Measurements from ENCODE around the gene CAD. TPM values are rescaled to one million over a fixed set of nuclear protein-coding genes. Genes with fewer than 3 reads are reported as not detected.
A peak's percentile ranks its signal among the peaks of the same experiment; 100 is the strongest.

CAD gene
- total and polyA plus RNA-seq, 5 experiments from 2014 or later: 18.0 to 59.7 (median 31.9) TPM

- H3K4me1 Mint-ChIP-seq: peaks cover 0 to 4% (median 2%) of the 10 kb centered on the region in 4 donors
- DNase-seq (no peak), ATAC-seq (no peak)
- no peaks in the 10 kb centered on the region for H3K36me3 Mint-ChIP-seq
- H3K27me3 Mint-ChIP-seq: peaks cover 6 to 38% (median 13%) of the 10 kb centered on the region in 5 donors
- POLR2A ChIA-PET: interaction anchor here (0.7 to 1.2 kb wide), 2 partner anchors 22 to 112 kb away, joined by 3 read pairs; no protein-coding TSS in a partner anchor
- peak overlapping the region in 1 of 10 donors; percentile 7 for H3K27ac Mint-ChIP-seq
- H3K9me3 Mint-ChIP-seq: no peaks in the 10 kb centered on the region
- H3K4me3 Mint-ChIP-seq: no peak overlapping the region
Measured at GRCh38 chr2:27281442-27281841, 64.3 kb downstream of the CAD start.

DNA sequence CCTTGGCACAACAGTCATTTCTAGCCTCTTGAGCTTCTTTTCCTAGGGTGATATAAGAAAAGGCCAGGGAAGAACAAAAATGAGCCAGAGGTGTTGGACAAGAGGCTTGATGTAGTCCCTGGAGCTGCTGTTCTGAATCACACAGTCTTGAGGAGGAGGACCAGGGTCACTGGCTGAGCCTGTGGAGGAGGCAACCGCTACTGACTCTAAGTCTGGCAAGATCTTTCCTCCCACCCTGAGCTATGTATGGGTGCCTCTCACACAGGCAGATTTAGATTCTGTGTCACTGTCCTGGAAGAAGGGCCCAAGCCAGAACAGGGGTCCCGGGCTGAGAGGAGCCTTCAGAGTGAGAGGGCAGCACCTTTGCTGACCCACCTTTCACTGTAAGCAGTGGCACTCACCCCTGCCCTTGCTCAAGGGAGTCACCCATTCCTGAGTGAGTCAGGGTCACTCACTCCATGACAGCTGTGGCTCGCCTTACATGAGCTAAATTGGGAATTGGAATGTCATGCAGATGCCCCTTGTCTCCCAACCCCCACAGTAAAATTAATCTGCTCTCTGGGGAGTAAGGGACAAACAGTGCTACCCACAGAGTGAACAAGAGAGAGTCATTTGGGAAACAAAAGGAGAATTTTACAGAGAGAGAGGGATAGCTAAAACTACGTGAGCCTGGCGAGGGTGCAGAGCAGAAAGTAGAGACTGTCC is 64.8 kb downstream of the CAD start, which contains the start of gene TRIM54:
Gene TRIM54, plus strand, starts transcription at position 575 of the 705 bp plus-strand sequence. CDS start 303 bp downstream, outside the sequence.
- POLR2A ChIA-PET: no interaction called here
- Mint-ChIP-seq H3K4me3 (no peak within 1 kb of the TSS), H3K27ac (peak within 1 kb of the TSS in 1 of 10 donors; percentile 7), H3K4me1 (peaks cover 0 to 4% (median 2%) of the 10 kb centered on the region in 4 donors), H3K36me3 (no peaks in the 10 kb centered on the region), H3K27me3 (peaks cover 5 to 38% (median 11%) of the 10 kb centered on the region in 5 donors), H3K9me3 (no peaks in the 10 kb centered on the region)
- DNase-seq (no peak), ATAC-seq (no peak)

GRCh38 chr2:27282892-27283291 is 65.7 kb downstream of the CAD start:
- H3K9me3 Mint-ChIP-seq: no peaks in the 10 kb centered on the region
- H3K36me3 Mint-ChIP-seq: no peaks in the 10 kb centered on the region
- POLR2A ChIA-PET: no interaction called here
- peaks cover 0 to 4% (median 2%) of the 10 kb centered on the region in 4 donors for H3K4me1 Mint-ChIP-seq
- no peak overlapping the region for H3K4me3 Mint-ChIP-seq
- DNase-seq: no peak
- no peak for ATAC-seq
- H3K27me3 Mint-ChIP-seq: peaks cover 5 to 30% (median 9%) of the 10 kb centered on the region in 5 donors
- H3K27ac Mint-ChIP-seq: no peak overlapping the region

DNA sequence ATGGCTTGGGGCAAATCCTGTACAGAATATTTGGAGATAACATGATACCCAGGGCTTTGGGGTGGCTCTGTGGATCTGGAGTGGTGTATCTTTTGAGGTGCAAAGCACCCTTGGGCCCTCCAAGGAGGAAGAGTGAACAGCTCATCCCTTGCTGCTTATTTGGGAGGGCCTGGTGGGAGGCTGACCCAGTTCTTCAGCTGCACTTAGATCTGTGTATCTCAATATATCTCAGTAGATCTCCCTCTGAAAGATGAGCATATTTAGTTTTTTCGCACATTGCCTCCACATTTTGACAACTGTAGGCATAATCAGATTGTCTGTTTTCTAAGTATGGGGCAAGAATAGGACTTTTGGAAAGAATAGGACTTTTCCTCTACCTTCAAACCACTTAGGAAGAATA is 67.8 kb downstream of the CAD start:
- H3K27ac Mint-ChIP-seq: no peak overlapping the region
- no peaks in the 10 kb centered on the region for H3K36me3 Mint-ChIP-seq
- H3K4me1 Mint-ChIP-seq: peaks cover 0 to under 1% (median under 1%) of the 10 kb centered on the region in 4 donors
- POLR2A ChIA-PET: interaction anchor here (1.5 kb wide), 1 partner anchor 38 kb away, joined by 4 read pairs; the partner anchor contains the start of gene MPV17
- no peak for DNase-seq
- ATAC-seq: no peak
- peaks cover 5 to 28% (median 7%) of the 10 kb centered on the region in 5 donors for H3K27me3 Mint-ChIP-seq
- no peaks in the 10 kb centered on the region for H3K9me3 Mint-ChIP-seq
- no peak overlapping the region for H3K4me3 Mint-ChIP-seq

- POLR2A ChIA-PET: no interaction called here
- Mint-ChIP-seq H3K9me3 (no peaks in the 10 kb centered on the region), H3K27me3 (peaks cover 4 to 28% (median 7%) of the 10 kb centered on the region in 5 donors), H3K4me1 (no peaks in the 10 kb centered on the region), H3K27ac (no peak overlapping the region), H3K4me3 (no peak overlapping the region), H3K36me3 (no peaks in the 10 kb centered on the region)
- DNase-seq (no peak), ATAC-seq (no peak)
Measured at GRCh38 chr2:27285481-27285880, 68.3 kb downstream of the CAD start.

GRCh38 chr2:27288610-27289009 is 71.4 kb downstream of the CAD start:
- H3K9me3 Mint-ChIP-seq: no peaks in the 10 kb centered on the region
- H3K36me3 Mint-ChIP-seq: no peaks in the 10 kb centered on the region
- H3K4me3 Mint-ChIP-seq: no peak overlapping the region
- peaks cover 0 to 16% (median 6%) of the 10 kb centered on the region in 5 donors for H3K27me3 Mint-ChIP-seq
- ATAC-seq (no peak), DNase-seq (no peak)
- no peaks in the 10 kb centered on the region for H3K4me1 Mint-ChIP-seq
- H3K27ac Mint-ChIP-seq: no peak overlapping the region
- POLR2A ChIA-PET: no interaction called here

GRCh38 chr2:27290549-27290948 is 73.4 kb downstream of the CAD start:
- POLR2A ChIA-PET: no interaction called here
- H3K27me3 Mint-ChIP-seq: peaks cover 3 to 16% (median 7%) of the 10 kb centered on the region in 5 donors
- no peaks in the 10 kb centered on the region for H3K9me3 Mint-ChIP-seq
- DNase-seq (no peak), ATAC-seq (no peak)
- no peaks in the 10 kb centered on the region for H3K4me1 Mint-ChIP-seq
- no peak overlapping the region for H3K4me3 Mint-ChIP-seq
- H3K27ac Mint-ChIP-seq: no peak overlapping the region
- H3K36me3 Mint-ChIP-seq: no peaks in the 10 kb centered on the region

- H3K36me3 Mint-ChIP-seq: no peaks in the 10 kb centered on the region
- peak overlapping the region in 1 of 10 donors; percentile 72 for H3K27ac Mint-ChIP-seq
- no peaks in the 10 kb centered on the region for H3K4me1 Mint-ChIP-seq
- POLR2A ChIA-PET: interaction anchor here (1.4 kb wide), 1 partner anchor 11 kb away, joined by 4 read pairs; no protein-coding TSS in a partner anchor
- H3K27me3 Mint-ChIP-seq: peaks cover 6 to 16% (median 7%) of the 10 kb centered on the region in 5 donors
- DNase-seq (no peak), ATAC-seq (no peak)
- no peaks in the 10 kb centered on the region for H3K9me3 Mint-ChIP-seq
- no peak overlapping the region for H3K4me3 Mint-ChIP-seq
Measured at GRCh38 chr2:27291865-27292264, 74.7 kb downstream of the CAD start.

Other genes starting within 250 kb of the CAD start
- gene MAPRE3, start 246.7 kb upstream of the CAD start, total RNA-seq: 1 to 10 TPM; 3.8 to 5.3 TPM
- 1 to 10 TPM; 1.4 to 1.6 (median 1.5) TPM for gene MAPRE3, start 246.7 kb upstream of the CAD start, polyA plus RNA-seq
- gene TMEM214, start 184.4 kb upstream of the CAD start, total RNA-seq: 10 to 100 TPM; 60.0 to 60.9 TPM
- 10 to 100 TPM; 19.4 to 25.8 (median 20.8) TPM for gene TMEM214, start 184.4 kb upstream of the CAD start, polyA plus RNA-seq
- 10 to 100 TPM; 13.2 to 15.8 TPM for gene AGBL5, start 165.7 kb upstream of the CAD start, total RNA-seq
- 1 to 10 TPM; 7.9 to 9.3 (median 8.2) TPM for gene AGBL5, start 165.7 kb upstream of the CAD start, polyA plus RNA-seq
- gene OST4, start 145.7 kb upstream of the CAD start, total RNA-seq: 100 to 1,000 TPM; 246 to 268 TPM
- 100 to 1,000 TPM; 827 to 916 (median 901) TPM for gene OST4, start 145.7 kb upstream of the CAD start, polyA plus RNA-seq
- under 1 TPM; 0.41 to 0.86 TPM for gene EMILIN1, start 138.8 kb upstream of the CAD start, total RNA-seq
- gene EMILIN1, start 138.8 kb upstream of the CAD start, polyA plus RNA-seq: 1 to 10 TPM in 1 of 3 donors, under 1 TPM in 2; 0.90 to 1.1 (median 0.98) TPM
- gene KHK, start 130.6 kb upstream of the CAD start, total RNA-seq: 1 to 10 TPM; 6.3 to 7.2 TPM
- gene KHK, start 130.6 kb upstream of the CAD start, polyA plus RNA-seq: 1 to 10 TPM; 6.0 to 8.9 (median 6.1) TPM
- under 1 TPM; 0.22 to 0.68 TPM for gene CGREF1, start 98.2 kb upstream of the CAD start, total RNA-seq
- under 1 TPM; 0.38 to 0.69 (median 0.40) TPM for gene CGREF1, start 98.2 kb upstream of the CAD start, polyA plus RNA-seq
- 1 to 10 TPM; 2.1 to 2.7 TPM for gene ABHD1, start 93.6 kb upstream of the CAD start, total RNA-seq
- gene ABHD1, start 93.6 kb upstream of the CAD start, polyA plus RNA-seq: 1 to 10 TPM; 1.3 to 1.7 (median 1.4) TPM
- gene PREB, start 82.7 kb upstream of the CAD start, total RNA-seq: 10 to 100 TPM; 35.9 to 43.3 TPM
- gene PREB, start 82.7 kb upstream of the CAD start, polyA plus RNA-seq: 10 to 100 TPM; 40.6 to 58.4 (median 51.1) TPM
- not detected for gene PRR30, start 78.0 kb upstream of the CAD start, total RNA-seq
- gene PRR30, start 78.0 kb upstream of the CAD start, polyA plus RNA-seq: not detected
- gene TCF23, start 68.4 kb upstream of the CAD start, total RNA-seq: not detected
- not detected for gene TCF23, start 68.4 kb upstream of the CAD start, polyA plus RNA-seq
- 100 to 1,000 TPM; 105 TPM for gene ATRAID, start 5.3 kb upstream of the CAD start, total RNA-seq
- 100 to 1,000 TPM; 299 to 388 (median 360) TPM for gene ATRAID, start 5.3 kb upstream of the CAD start, polyA plus RNA-seq
- 10 to 100 TPM; 39.1 to 39.5 TPM for gene SLC5A6, start 5.1 kb upstream of the CAD start, total RNA-seq
- gene SLC5A6, start 5.1 kb upstream of the CAD start, polyA plus RNA-seq: 10 to 100 TPM; 14.3 to 17.8 (median 17.2) TPM
- gene SLC30A3, start 45.7 kb downstream of the CAD start, total RNA-seq: not detected
- under 1 TPM in 1 of 3 donors, not detected in 2; 0.13 TPM for gene SLC30A3, start 45.7 kb downstream of the CAD start, polyA plus RNA-seq
- not detected for gene DNAJC5G, start 58.1 kb downstream of the CAD start, total RNA-seq
- gene DNAJC5G, start 58.1 kb downstream of the CAD start, polyA plus RNA-seq: not detected
- gene TRIM54, start 65.1 kb downstream of the CAD start, total RNA-seq: under 1 TPM in 1 of 2 experiments, not detected in 1; 0.19 TPM
- not detected for gene TRIM54, start 65.1 kb downstream of the CAD start, polyA plus RNA-seq
- gene UCN, start 91.1 kb downstream of the CAD start, total RNA-seq: 1 to 10 TPM; 5.9 to 6.9 TPM
- gene UCN, start 91.1 kb downstream of the CAD start, polyA plus RNA-seq: 1 to 10 TPM in 2 of 3 donors, under 1 TPM in 1; 0.54 to 1.3 (median 1.2) TPM
- 100 to 1,000 TPM; 109 to 111 TPM for gene MPV17, start 105.7 kb downstream of the CAD start, total RNA-seq
- 100 to 1,000 TPM; 110 to 135 (median 124) TPM for gene MPV17, start 105.7 kb downstream of the CAD start, polyA plus RNA-seq
- gene GTF3C2, start 139.4 kb downstream of the CAD start, total RNA-seq: 100 to 1,000 TPM in 1 of 2 experiments, 10 to 100 TPM in 1; 96.5 to 105 TPM
- 10 to 100 TPM; 26.2 to 46.1 (median 31.3) TPM for gene GTF3C2, start 139.4 kb downstream of the CAD start, polyA plus RNA-seq
- 10 to 100 TPM; 54.9 to 55.5 TPM for gene EIF2B4, start 153.0 kb downstream of the CAD start, total RNA-seq
- 10 to 100 TPM; 26.4 to 41.2 (median 30.0) TPM for gene EIF2B4, start 153.0 kb downstream of the CAD start, polyA plus RNA-seq
- 100 to 1,000 TPM; 121 to 122 TPM for gene SNX17, start 153.2 kb downstream of the CAD start, total RNA-seq
- 100 to 1,000 TPM; 200 to 217 (median 215) TPM for gene SNX17, start 153.2 kb downstream of the CAD start, polyA plus RNA-seq
- 10 to 100 TPM; 18.6 to 18.8 TPM for gene ZNF513, start 163.4 kb downstream of the CAD start, total RNA-seq
- 1 to 10 TPM; 2.0 to 6.0 (median 2.5) TPM for gene ZNF513, start 163.4 kb downstream of the CAD start, polyA plus RNA-seq
- 10 to 100 TPM; 46.3 to 48.4 TPM for gene PPM1G, start 192.2 kb downstream of the CAD start, total RNA-seq
- gene PPM1G, start 192.2 kb downstream of the CAD start, polyA plus RNA-seq: 10 to 100 TPM; 57.1 to 85.2 (median 66.1) TPM
- 100 to 1,000 TPM; 118 TPM for gene NRBP1, start 211.3 kb downstream of the CAD start, total RNA-seq
- 100 to 1,000 TPM in 1 of 3 donors, 10 to 100 TPM in 2; 73.4 to 107 (median 78.8) TPM for gene NRBP1, start 211.3 kb downstream of the CAD start, polyA plus RNA-seq
- 10 to 100 TPM; 20.9 to 23.7 TPM for gene KRTCAP3, start 225.0 kb downstream of the CAD start, total RNA-seq
- gene KRTCAP3, start 225.0 kb downstream of the CAD start, polyA plus RNA-seq: 1 to 10 TPM; 3.1 to 3.9 (median 3.6) TPM